COR-L47 (cell line): ENCODE data around the gene SCFD2.

Experiments used
- DNase-seq: peaks from one replicate; lab custom pipeline; 2025; lab: John Stamatoyannopoulos, UW

The SCFD2 gene

GRCh38 chr4:52823702-52824092 lies 542.2 kb downstream of the SCFD2 start:
- DNase-seq, result no peak
